Measurements from ENCODE around the gene FXYD3.
A peak's percentile ranks its signal among the peaks of the same experiment; 100 is the strongest.
"Not testable (repeated sequence)": the region's sequence is repeated elsewhere in the genome, so short reads cannot be mapped to it uniquely, and the experiment has no call there.

The FXYD3 gene

GRCh38 chr19:35087393-35087792 lies 28.2 kb upstream of the FXYD3 start:
- DNase-seq: no peak

DNA sequence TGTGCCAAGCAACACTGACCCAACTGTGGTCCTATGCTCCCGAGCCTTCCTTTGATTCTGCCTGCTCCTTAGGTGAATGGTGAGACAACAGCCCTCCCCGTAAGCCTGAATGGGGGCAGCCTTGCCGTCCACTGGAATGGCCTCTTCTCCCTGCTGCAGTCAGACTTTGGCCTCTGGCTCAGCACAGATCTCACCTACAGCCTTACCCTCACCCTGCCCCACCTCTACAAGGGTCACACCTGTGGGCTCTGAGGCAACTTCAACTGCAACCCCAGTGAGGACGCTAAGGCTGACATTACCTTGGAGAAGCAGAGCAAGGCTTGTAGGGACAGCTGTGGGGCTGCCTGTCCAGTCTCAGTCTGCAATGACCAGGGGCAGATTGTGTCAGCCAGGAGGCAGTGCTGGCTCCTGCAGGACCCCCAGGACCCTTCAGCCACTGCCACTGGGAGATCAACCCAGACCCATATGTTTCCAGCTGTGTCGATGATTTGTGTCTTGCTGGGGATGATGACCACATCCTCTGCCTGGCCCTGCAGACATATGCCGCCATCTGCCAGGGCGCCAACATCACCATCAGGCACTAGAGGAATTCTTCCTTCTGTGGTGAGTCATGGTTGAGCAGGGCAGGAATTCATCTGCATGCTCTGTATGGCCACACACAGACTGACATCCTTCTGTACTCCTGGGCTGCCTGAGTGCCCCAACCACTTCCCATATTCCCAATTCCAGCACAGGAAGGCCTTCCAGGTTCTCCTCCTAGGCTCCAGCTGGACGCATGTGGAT lies 27.3 kb upstream of the FXYD3 start:
- no peak for DNase-seq

- no peak for DNase-seq
These were observed 26.1 kb upstream of the FXYD3 start for GRCh38 chr19:35089554-35089953.

DNA sequence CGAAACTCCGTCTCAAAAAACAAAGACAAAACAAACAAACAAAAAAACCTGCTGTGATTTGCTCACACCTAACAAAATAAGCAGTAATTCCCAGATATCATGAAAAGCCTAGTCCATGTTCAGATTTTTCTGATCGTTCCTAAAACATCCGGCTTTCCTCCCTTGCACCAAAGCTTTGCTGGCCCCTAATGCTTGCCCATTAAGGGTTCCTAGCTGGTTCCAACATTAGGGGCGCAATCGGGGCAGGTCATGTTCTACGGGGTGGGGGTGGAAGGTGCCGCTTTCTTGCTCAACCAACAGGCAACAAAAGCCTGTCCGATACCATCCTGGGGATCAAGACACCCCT lies 25.5 kb upstream of the FXYD3 start:
- no peak for DNase-seq

GRCh38 chr19:35090506-35091214 lies 25.0 kb upstream of the FXYD3 start:
- peak; percentile 32 for DNase-seq

GRCh38 chr19:35093430-35093829 lies 22.2 kb upstream of the FXYD3 start:
- no peak for DNase-seq

DNA sequence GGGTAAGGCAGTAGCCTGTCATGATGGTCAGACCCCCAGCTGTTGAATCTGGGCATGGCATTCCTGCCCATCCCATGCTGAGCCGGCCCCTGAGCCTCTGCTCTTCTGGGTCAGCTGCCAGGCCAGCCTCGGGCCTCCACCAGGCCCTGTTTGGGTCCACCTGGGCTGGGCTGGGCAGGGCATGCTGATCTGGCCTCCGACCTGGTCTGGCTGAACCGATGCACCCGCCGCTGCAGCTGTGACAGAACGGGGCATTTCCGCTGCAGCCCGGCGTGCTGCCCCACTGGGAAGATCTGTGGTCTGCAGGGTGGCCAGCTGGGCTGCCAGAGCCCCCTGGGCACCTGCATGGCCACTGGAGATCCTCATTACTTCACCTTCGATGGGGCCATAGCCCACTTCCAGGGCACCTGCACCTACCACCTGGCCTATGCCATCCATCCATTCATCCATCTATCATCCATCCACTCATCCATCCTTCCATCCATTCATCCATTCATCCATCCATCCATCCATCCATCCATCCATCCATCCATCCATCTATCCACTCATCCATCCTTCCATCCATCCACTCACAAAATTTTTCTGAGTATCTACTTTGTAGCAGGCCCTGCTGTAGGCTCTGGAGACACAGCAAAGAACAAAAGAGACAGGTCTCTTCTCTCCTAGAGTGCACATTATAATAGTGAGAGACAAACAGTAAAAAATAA lies 21.5 kb upstream of the FXYD3 start:
- no peak for DNase-seq

DNA sequence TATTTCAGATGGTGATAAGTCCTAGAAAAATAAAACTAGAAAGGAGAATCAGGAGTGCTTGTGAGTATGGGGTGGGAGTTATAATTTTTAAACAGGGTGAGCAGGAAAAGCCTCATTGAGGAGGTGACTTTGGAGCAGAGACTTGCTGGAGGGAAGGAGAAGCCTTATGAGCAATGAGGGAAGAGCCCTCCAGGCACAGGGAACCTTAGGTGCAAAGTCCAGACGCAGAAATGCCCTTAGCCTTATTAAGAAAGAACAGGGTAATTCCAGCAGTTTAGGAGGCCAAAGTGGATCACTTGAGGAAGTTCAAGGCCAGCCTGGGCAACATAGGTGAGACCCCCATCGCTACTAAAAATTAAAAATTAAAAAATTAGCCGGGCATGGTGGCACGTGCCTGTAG lies 21.0 kb upstream of the FXYD3 start:
- DNase-seq: no peak

- DNase-seq: no peak
These were observed 19.8 kb upstream of the FXYD3 start for GRCh38 chr19:35095667-35096368.

DNA sequence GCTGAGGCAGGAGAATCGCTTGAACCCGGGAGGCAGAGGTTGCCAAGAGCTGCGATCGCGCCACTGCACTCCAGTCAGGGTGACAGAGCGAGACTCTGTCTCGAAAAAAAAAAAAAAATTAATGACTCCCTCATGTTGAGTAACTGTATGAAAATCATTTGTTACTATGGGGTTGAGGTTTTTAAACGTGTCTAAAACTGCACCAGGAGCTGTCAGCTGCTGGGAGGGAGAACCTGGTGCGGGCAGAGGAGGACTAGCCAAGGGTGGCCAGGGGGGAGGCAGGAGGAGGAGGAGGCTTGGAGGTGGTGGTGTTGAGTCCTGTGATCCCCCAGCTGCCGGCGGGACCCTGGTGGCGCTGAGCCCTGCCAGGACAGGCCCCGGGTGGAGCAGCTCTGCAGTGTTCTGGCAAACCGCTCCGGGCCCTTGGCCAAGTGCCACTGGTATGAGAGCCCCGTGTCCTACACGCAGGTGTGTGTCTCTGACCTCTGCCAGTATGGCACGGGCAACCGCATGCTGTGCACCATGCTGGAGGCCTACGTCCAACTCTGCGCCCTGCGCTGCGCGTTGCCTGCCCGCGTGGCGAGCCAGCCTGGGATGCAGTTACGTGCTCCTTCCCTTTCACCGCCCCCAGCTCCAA lies 17.1 kb upstream of the FXYD3 start:
- DNase-seq: no peak

DNA sequence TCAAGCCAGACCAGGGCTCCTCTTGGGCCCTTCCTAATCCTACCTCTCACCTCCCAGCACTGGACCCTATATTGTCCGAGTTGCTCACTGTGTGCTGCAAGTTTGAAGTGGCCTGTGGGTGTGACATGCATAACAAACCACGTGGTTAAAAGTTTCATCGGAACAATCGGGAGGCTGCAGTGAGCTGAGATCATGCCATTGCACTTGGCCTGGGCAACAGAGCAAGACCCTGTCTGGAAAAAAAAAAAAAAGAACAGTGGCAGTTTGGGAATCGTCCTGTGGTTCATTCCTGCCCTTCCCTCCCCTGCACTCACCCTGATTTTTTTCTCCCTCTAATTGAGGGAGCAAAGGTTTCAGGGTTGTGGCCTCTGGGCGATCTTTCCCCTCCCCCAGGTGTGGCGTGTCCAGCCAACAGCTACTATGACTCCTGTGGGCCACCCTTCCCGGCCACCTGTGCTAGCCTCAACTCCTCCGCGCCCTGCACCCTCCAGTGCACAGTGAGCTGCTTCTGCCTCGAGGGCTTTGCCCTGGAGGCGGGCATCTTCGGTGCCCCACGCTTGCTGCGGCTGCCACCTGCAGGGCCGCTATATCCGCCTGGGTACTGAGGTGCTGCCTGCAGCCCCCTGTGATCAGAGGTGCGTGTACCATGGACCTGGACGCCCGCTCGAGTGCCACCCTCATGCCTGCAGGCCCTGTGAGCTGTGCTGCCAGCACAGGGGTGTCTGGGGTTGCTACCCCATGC lies 16.3 kb upstream of the FXYD3 start:
- DNase-seq: no peak

DNA sequence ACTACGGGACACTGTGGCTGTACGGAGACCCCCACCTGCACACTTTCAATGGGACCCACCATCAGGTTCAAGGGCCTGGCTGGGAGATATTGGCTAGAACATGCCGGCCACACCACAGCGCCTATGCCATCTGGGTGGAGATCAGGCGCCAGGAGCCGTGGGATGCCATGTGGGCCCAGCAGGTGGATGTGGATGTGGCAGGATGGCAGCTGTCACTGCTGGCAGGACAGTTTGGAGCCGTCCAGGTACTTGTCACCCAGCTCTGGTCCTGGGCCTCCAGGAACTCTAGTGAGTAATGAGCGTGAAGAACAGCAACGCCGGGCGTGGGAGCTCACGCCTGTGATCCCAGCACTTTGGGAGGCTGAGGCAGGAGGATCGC lies 15.7 kb upstream of the FXYD3 start:
- DNase-seq: no peak

GRCh38 chr19:35100588-35101533 lies 14.8 kb upstream of the FXYD3 start:
- DNase-seq: no peak

GRCh38 chr19:35101949-35102348 lies 13.7 kb upstream of the FXYD3 start:
- not testable (repeated sequence) for DNase-seq

- not testable (repeated sequence) for DNase-seq
These were observed 12.0 kb upstream of the FXYD3 start for GRCh38 chr19:35103614-35104013.

DNA sequence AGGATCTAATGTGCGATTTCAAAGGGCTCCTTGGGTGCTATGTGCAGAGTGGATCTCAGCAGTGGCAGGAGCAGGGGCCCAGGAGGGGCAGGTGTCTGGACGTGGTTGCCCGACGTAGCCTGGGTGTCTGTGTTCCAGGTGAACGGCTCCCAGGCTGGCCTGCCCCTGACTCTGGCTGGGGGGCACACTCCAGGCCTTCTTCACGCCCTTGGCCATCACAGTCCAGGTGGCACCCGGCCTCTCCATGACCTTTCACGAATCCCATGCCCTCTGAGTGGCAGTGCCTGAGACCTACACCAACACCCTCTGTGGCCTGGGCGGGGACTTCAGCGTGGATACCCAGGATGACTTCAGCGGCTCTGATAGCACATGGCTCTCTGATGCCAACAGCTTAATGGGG lies 11.3 kb upstream of the FXYD3 start:
- no peak for DNase-seq

GRCh38 chr19:35105047-35105410 lies 10.6 kb upstream of the FXYD3 start:
- no peak for DNase-seq

DNA sequence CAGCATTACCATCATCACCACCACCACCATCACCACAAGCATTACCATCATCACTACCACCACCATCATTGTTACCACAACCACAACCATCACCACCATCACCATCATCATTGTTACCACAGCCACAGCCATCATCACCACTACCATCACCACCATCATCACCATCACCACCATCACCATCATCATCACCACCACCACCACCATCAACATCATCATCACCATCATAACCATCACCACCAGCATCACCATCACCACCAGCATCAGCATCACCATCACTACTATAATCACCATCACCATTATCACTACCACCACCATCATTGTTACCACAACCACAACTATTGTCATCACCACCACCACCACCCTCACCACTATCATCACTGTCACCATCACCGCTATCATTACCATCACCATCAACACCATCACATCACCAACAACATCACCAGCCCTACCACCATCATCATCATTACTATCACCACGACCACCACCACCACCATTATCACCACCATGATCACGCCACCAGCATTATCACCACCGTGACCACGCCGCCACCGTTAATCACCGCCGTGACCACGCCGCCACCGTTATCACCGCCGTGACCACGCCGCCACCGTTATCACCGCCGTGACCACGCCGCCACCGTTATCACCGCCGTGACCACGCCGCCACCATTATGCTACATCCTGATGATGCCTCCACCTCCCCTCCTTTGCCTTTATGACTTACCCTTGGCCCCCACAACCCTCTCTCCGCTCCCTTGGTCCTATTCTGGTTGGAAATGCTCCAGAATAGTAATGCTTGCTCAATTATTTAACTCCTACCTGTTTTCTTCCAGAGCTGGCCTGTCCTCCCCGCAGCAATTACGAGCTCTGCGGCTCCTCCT lies 10.0 kb upstream of the FXYD3 start:
- DNase-seq: no peak

DNA sequence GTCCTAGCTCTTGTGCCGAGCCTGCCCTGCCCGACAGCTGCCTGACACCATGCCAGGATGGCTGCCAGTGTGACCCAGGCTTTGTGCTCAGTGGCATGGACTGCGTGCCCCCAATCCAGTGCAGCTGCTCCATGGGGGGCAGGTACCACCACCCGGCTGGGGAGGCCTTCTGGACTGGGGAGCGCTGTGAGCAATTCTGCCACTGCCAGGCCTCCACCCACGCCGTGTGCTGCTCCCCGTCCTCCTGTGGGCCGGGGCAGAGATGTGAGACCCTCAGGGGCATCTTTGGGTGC lies 9.4 kb upstream of the FXYD3 start:
- no peak for DNase-seq

- DNase-seq: no peak
These were observed 8.6 kb upstream of the FXYD3 start for GRCh38 chr19:35106898-35107541.
